NCI-H69 (cell line): ENCODE results near the gene MID2.
"Not testable (repeated sequence)": the region's sequence is repeated elsewhere in the genome, so short reads cannot be mapped to it uniquely, and the experiment has no call there.

Experiments used
- DNase-seq: peaks from one replicate; lab custom pipeline; 2025; lab: John Stamatoyannopoulos, UW

The MID2 gene

DNA sequence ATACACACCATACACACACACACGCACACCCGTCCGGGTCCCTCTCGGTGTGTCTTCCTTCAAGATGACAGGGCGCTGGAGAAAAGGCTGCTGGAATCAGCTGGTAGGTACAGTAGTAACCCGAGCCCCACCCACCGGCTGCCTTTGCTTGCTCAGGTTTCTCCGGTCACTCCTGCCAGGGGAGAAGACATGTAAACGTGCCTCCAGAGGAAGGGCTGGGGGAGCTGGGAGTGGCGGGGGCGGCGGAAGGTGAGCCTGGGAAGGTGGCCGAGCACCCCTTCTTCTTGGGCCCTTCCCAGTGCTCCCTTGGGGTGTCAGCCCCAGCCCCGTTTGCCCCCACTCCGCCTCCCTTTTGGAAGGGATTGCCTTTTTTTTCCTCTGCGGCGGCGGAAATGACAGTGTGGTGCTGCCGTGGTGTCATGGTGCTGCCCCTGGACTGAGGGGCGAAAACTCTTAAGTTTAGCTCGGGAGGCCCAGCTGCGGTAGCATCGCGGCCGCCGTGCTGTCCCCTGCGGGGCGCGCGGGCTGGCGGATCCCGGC is at the start of gene MID2:
MID2 (plus strand) TSS at position 169 of the 540 bp plus-strand sequence. CDS start 561 bp downstream, outside the sequence.
- peak; percentile 60 for DNase-seq

DNA sequence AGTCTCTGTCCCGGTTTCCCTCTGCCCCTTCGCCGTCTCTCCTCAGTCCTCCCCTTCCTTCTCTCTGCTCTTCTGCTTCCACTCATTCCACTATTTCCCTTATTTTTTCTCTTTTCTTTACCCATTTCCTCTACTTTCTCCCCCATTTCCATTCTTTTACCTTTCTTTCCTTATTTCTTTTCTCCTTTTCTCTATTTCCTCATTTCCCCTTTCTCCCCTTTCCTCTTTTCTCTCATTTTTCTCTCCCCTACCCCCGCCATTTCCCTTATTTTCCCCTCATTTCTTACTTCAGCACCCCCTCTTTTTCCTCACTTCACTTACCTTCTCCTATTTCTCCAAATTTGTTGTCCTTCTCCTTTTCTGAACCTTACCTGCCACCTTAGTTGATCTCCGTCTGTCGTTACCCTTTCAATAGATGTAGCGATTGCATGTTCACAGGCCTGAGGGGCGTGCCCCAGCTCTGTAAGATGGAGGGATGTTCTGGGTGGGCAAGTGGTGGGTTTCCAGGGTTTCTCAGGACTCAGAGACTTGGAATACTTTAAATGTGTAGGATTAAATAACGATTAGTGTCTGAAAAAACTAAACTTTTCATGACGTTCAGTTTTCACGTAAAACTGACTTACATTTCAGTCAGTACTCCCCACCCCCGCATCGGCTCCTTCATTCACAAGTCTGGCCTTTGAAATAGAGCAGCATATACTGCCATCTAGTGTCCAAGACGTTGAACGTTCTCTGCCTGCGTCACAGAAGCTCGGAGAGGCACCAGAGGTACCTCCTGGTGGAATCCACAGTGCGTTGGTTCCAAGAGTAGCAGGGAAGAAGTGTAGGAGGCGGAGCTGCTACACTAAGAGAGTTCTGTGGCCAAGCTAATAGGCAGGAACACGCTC is 48.8 kb upstream of the MID2 start:
- peak; percentile 84 for DNase-seq

GRCh38 chrX:107777536-107777832 is 48.2 kb upstream of the MID2 start, which contains the start of gene NCBP2L:
Gene NCBP2L, plus strand, starts transcription at chrX:107777733. Its CDS starts 16,488 bp downstream, at chrX:107794221.
- no peak for DNase-seq

DNA sequence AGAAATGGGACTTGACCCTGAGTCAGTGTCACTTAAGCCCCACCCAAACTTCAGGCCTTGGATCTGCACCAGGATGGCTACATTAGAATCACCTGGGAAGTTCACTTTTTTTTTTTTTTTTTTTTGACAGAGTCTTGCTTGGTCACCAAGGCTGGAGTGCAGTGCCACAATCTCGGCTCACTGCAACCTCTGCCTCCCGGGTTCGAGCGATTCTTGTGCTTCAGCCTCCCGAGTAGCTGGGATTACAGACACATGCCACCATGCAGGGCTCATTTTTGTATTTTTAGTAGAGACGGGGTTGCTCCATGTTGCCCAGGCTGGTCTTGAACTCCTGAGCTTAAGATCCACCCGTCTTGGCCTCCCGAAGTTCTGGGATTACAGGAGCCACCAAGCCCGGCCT is 45.1 kb upstream of the MID2 start:
- no peak for DNase-seq

DNA sequence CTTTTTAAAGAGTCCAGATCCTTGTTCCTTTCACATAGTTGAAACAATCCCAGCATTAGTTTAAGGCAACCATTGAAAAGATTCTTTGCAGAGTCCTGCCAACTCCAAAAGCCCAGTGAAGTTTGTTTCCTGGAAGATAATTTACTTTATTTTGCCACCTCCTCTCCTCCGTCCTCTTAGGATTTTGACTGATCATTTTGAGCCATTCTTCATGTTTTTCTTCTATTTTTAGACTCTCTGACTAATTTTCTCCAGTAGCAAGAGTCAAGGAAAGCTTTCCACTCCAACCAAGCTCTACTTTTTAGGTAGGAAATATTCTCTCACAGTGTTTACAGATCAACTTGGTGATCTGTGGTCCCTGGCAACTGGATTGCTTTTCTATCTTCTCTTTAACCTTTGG is 37.8 kb upstream of the MID2 start:
- no peak for DNase-seq

GRCh38 chrX:107804427-107804826 is 21.2 kb upstream of the MID2 start:
- no peak for DNase-seq

- DNase-seq: no peak
Observed at GRCh38 chrX:107805179-107805578, 20.5 kb upstream of the MID2 start.

GRCh38 chrX:107810053-107810452 is 15.6 kb upstream of the MID2 start:
- not testable (repeated sequence) for DNase-seq

DNA sequence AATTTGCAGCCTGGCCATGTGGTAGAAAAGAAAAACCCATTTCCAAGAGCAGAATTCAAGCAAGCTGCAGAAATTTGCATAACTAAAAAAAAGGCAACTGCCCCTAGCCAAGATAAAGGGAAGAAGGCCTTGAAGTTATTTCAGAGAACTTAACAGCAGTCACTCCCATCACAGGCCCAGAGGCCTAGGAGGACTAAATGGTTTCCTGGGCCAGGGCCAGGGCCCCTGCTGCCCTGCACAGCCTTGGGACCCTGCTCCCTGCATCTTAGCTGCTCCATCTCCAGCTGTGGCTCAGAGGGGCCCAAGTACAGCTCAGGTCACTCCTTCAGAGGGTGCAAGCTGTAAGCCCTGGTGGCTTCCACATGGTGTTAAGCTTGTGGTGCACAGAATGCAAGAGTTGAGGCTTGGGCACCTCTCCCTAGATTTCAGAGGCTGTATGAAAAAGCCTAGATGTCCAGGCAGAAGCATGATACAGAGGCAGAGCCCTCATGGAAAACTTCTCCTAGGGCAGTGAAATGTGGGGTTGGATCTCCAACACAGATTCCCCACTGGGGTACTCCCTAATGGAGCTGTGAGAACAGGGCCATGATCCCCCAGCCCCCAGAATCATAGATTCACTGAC is 6.7 kb upstream of the MID2 start:
- no peak for DNase-seq

- DNase-seq: no peak
Observed at GRCh38 chrX:107823042-107823441, 2.6 kb upstream of the MID2 start.

- DNase-seq: no peak
Observed at GRCh38 chrX:107823456-107823855, 2.2 kb upstream of the MID2 start.

DNA sequence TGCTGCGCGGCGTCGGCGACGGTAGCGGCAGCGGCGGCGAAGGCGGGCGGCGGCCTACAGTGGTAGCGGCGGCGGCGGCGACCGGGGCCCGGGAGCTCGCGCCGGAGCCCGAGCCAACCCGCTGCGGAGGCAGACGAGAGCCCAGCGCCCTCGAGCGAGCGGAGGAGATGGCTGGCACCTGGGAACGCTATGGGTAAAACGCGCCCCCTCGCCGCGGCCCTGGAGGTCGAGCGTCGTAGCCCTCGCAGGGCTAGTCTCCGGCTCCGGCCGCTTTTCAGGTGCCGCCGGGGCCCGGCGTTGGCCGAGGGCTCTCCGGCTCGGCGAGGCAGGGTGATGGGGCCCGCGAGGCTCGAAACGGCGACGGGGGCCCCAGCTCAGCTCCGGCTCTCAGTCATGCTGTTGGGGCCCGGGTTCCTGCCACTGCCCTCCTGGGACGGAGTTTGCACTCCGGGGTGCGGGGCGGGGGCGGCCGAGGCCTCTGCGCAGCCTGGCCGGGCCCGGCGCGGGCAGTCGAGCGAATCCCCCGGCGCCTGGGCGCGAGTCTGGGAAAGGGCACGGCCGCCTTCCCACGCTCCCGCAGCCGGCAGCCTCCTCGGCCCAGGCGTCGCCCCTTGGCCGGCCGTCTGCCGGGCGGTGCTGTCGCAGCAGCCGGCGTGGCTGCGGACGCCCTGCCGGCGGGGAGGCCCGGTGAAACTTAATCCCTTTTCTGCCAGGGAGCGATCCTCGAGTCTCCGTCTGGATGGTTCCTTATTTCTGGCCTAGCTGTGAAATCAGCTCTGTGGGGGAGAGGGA is 768 bp downstream of the MID2 start:
- DNase-seq: peak; percentile 43

DNA sequence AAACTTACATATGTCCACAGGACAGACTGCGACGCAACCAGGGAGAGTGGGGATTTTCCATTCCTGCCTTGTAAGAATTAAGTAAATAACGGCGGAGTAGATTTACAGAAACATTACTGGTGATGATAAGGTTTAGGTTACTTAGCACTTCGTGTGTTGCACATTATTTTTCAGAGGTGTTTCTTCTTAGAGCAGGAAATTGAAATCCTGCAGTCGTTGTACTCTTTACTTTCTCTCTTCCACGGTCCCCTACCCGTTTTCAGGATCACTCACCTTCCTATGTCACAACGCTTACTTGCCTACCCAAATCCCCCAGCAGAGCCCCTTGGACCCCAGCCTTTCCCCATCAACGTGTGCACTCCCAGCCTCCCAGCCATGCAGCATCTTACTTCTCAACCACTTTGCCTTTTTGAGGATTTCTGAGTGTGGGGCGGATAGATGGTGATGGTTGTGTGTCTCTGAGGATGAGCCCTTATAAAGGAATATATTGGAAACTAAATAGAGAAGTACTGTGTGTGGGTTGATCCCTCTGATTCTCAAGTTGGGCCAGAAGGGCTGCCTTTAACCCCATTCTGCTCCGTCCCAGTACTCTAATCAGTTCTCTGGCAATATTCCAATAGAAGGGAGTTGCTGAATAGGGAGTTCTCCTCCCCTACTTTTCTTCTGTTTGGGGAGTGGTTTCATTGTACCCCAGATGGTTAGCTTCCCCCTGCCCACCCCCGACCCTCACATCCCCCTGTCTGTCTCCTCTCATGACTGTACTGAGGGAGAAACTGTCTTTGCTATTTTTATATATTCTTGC is 1.6 kb downstream of the MID2 start:
- DNase-seq: no peak

DNA sequence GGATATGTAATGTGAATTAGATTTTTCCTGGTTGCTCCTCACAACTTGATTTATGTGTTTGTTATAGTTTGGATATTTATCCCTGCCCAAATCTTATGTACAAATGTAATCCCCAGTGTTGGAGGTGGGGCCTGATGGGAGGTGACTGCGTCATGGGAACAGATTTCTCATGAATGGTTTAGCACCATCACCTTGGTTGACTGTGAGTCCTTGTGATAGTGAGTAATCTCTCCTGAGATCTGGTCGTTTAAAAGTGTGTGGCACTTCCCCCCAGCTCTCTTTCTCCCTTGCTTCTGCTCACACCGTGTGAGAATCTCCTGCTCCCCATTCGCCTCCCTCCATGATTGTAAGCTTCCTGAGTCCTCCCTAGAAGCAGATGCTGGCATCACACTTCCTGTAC is 2.2 kb downstream of the MID2 start:
- DNase-seq: no peak

DNA sequence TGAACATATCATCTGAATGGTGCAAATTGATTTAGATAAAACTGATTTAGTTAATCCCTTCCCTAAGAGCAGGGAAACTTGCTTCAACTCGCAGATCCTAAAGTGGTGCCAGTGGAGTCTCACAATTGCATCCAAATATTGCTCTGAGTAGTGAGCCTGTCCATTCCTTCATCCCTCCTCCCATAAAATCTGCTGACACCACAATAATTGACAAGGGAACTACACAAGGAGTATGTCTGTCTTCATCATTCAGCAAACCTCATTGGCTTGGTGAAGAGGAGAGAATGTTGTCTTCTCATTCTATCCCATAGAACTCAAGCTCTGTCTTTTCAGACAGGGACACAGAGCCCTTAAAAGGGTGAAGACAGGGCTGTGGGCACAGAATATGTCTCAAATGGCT is 4.2 kb downstream of the MID2 start:
- no peak for DNase-seq

- no peak for DNase-seq
Observed at GRCh38 chrX:107831071-107831730, 5.5 kb downstream of the MID2 start.

GRCh38 chrX:107834275-107835201 is 8.9 kb downstream of the MID2 start:
- DNase-seq: no peak

GRCh38 chrX:107836958-107837357 is 11.3 kb downstream of the MID2 start:
- DNase-seq: no peak

GRCh38 chrX:107840971-107841370 is 15.3 kb downstream of the MID2 start:
- no peak for DNase-seq
